ENCODE results near the gene YPEL2. TPM values are rescaled to one million over a fixed set of nuclear protein-coding genes. Genes with fewer than 3 reads are reported as not detected.

The YPEL2 gene
- total RNA-seq, 1 donor from 2014 or later = 6.4 TPM

- no peak for DNase-seq (ENCODE audit: low read depth)
- TF ChIP-seq CTCF (conservative IDR thresholded peaks at IDR 0.05; ENCODE audit: low read depth, low read length) = no peak
- H3K4me3 ChIP-seq (ENCODE audit: low read depth, low read length) = no peak overlapping the region
Observed at GRCh38 chr17:59425085-59425931, 93.9 kb downstream of the YPEL2 start.

- no peak overlapping the region for H3K4me3 ChIP-seq (ENCODE audit: low read depth, low read length)
- no peak for TF ChIP-seq CTCF (conservative IDR thresholded peaks at IDR 0.05; ENCODE audit: low read depth, low read length)
- DNase-seq (ENCODE audit: low read depth) = no peak
Observed at GRCh38 chr17:59426031-59426430, 94.6 kb downstream of the YPEL2 start.

- peak; percentile 81 for DNase-seq (ENCODE audit: low read depth)
- peak; percentile 31 for TF ChIP-seq CTCF (conservative IDR thresholded peaks at IDR 0.05; ENCODE audit: low read depth, low read length)
- H3K4me3 ChIP-seq (ENCODE audit: low read depth, low read length) = no peak overlapping the region
Observed at GRCh38 chr17:59427425-59427921, 96.0 kb downstream of the YPEL2 start.

- no peak overlapping the region for H3K4me3 ChIP-seq (ENCODE audit: low read depth, low read length)
- no peak for DNase-seq (ENCODE audit: low read depth)
- TF ChIP-seq CTCF (conservative IDR thresholded peaks at IDR 0.05; ENCODE audit: low read depth, low read length) = no peak
Observed at GRCh38 chr17:59427996-59428395, 96.5 kb downstream of the YPEL2 start.

GRCh38 chr17:59428916-59429485 is 97.5 kb downstream of the YPEL2 start:
- H3K4me3 ChIP-seq (ENCODE audit: low read depth, low read length) = no peak overlapping the region
- no peak for TF ChIP-seq CTCF (conservative IDR thresholded peaks at IDR 0.05; ENCODE audit: low read depth, low read length)
- no peak for DNase-seq (ENCODE audit: low read depth)

GRCh38 chr17:59431601-59432000 is 100.1 kb downstream of the YPEL2 start:
- H3K4me3 ChIP-seq (ENCODE audit: low read depth, low read length) = no peak overlapping the region
- TF ChIP-seq CTCF (conservative IDR thresholded peaks at IDR 0.05; ENCODE audit: low read depth, low read length) = no peak
- no peak for DNase-seq (ENCODE audit: low read depth)

Measured in epithelial cell of proximal tubule (primary cell).